Transverse colon (tissue), 4 donors: ENCODE measurements around the gene CKB.

ENCODE experiments used
- CTCF ChIP-seq, 5 experiments: fragments of 200-600 bp in 3 of 5; fragments of 450-650 bp in 2 of 5; sonication (generic) in 3 of 5; IDR thresholded peaks; 1 replicate in 2 of 5; 2 replicates in 3 of 5; pipeline ENCODE4 v1.5.1; 2016 to 2017; ENCODE audit warnings: antibody characterized with exemption in 5 of 5, inconsistent platforms in 3 of 5, mild to moderate bottlenecking in 2 of 5, moderate library complexity in 1 of 5
- POLR2A ChIP-seq: fragments of 450-650 bp; IDR thresholded peaks from one replicate; pipeline ENCODE4 v1.6.1; 2016; ENCODE audit warnings: antibody characterized with exemption, mild to moderate bottlenecking, moderate library complexity
- POLR2AphosphoS5 ChIP-seq, 3 donors: sonication (generic); formaldehyde crosslinking; IDR thresholded peaks; one replicate each; pipeline ENCODE4 v1.6.1; 2016; ENCODE audit warnings: antibody characterized with exemption in 3 of 3

GRCh38 chr14:103558071-103558882 is 35.6 kb upstream of the CKB start:
- TF ChIP-seq CTCF (IDR thresholded peaks at IDR 0.05) = no peak
- no peak for TF ChIP-seq POLR2A
- peak in 1 of 3 donors; percentile 14 for TF ChIP-seq POLR2AphosphoS5 (IDR thresholded peaks at IDR 0.05)
